Measurements from ENCODE around the gene KCNC3. TPM values are rescaled to one million over a fixed set of nuclear protein-coding genes. Genes with fewer than 3 reads are reported as not detected.

The KCNC3 gene
- total RNA-seq, 2 experiments from 2014 or later = 7.4 to 23.4 TPM

GRCh38 chr19:50376166-50377050, 47.2 kb upstream of the KCNC3 start, which contains the start of gene NR1H2:
Gene NR1H2 (plus strand): TSS chr19:50376457. CDS start chr19:50377606, 1,149 bp downstream.
- intact Hi-C loops (cut with micrococcal nuclease; ENCODE audit: unreplicated experiment) = no loop called here
- H3K4me3 ChIP-seq (ENCODE audit: low read depth, low read length, poor library complexity, severe bottlenecking) = peak within 1 kb of the TSS; percentile 83
- TF ChIP-seq EZH2phosphoT487 (IDR thresholded peaks at IDR 0.05; ENCODE audit: borderline replicate concordance, low read depth, low read length) (no peak), CTCF (conservative IDR thresholded peaks at IDR 0.05; ENCODE audit: low read length) (no peak)
- no peaks in the 10 kb centered on the region for H3K9me2 ChIP-seq (ENCODE audit: insufficient read depth, low read length)
- 0 out of 2 replicates have a peak, but pooled peaks cover 3% of the 10 kb centered on the region for H4K20me1 ChIP-seq (ENCODE audit: insufficient read depth, low read length)
- H3K4me1 ChIP-seq (ENCODE audit: insufficient read depth, low read length, poor library complexity, severe bottlenecking) = peaks cover 16% of the 10 kb centered on the region
- BruUV-seq (replicated peaks) = no TSS peak
- CTCF ChIA-PET (ENCODE audit: unreplicated experiment) = no interaction called here
- POLR2A ChIA-PET = interaction anchor here (1.0 kb wide), 2 partner anchors 10 to 11 kb away, joined by 4 read pairs; no protein-coding TSS in a partner anchor
- peak; percentile 99 for DNase-seq (ENCODE audit: low spot score)
- peaks cover 6% of the 10 kb centered on the region; the same call in 1 of the 2 replicates for H3K79me2 ChIP-seq (ENCODE audit: insufficient read depth, low read depth, low read length)
- peak within 1 kb of the TSS; percentile 66 for H2AFZ ChIP-seq (ENCODE audit: low read length)
- no peaks in the 10 kb centered on the region for H3K9me3 ChIP-seq (ENCODE audit: low read length)
- peak within 1 kb of the TSS; percentile 85 for H3K4me2 ChIP-seq (ENCODE audit: low read length)
- H3K36me3 ChIP-seq (ENCODE audit: insufficient read depth, low read length) = peaks cover 40% of the 10 kb centered on the region
- H3K27ac ChIP-seq (ENCODE audit: low read depth, low read length, poor library complexity, severe bottlenecking) = peak within 1 kb of the TSS; percentile 89

GRCh38 chr19:50371914-50372475, 42.8 kb upstream of the KCNC3 start:
- POLR2A ChIA-PET = no interaction called here
- no TSS peak for BruUV-seq (replicated peaks)
- no peak for DNase-seq (ENCODE audit: low spot score)
- Histone ChIP-seq H3K4me3 (ENCODE audit: low read depth, low read length, poor library complexity, severe bottlenecking) (no peak overlapping the region), H3K27ac (ENCODE audit: low read depth, low read length, poor library complexity, severe bottlenecking) (no peak overlapping the region), H4K20me1 (ENCODE audit: insufficient read depth, low read length) (no peaks in the 10 kb centered on the region), H3K4me2 (ENCODE audit: low read length) (no peak overlapping the region), H3K4me1 (ENCODE audit: insufficient read depth, low read length, poor library complexity, severe bottlenecking) (peaks cover 33% of the 10 kb centered on the region), H2AFZ (ENCODE audit: low read length) (no peak overlapping the region), H3K9me2 (ENCODE audit: insufficient read depth, low read length) (no peaks in the 10 kb centered on the region), H3K36me3 (ENCODE audit: insufficient read depth, low read length) (no peaks in the 10 kb centered on the region), H3K9me3 (ENCODE audit: low read length) (no peaks in the 10 kb centered on the region), H3K79me2 (ENCODE audit: insufficient read depth, low read depth, low read length) (no peaks in the 10 kb centered on the region; the same call in 1 of the 2 replicates)
- CTCF ChIA-PET (ENCODE audit: unreplicated experiment) = no interaction called here
- intact Hi-C loops (cut with micrococcal nuclease; ENCODE audit: unreplicated experiment) = no loop called here
- TF ChIP-seq EZH2phosphoT487 (IDR thresholded peaks at IDR 0.05; ENCODE audit: borderline replicate concordance, low read depth, low read length) (no peak), CTCF (conservative IDR thresholded peaks at IDR 0.05; ENCODE audit: low read length) (no peak)
